GM20431 (cell line): ENCODE data around the gene ZNF277.

Experiments
- in situ Hi-C: fragments of 300-500 bp; cut with MseI, MboI; formaldehyde crosslinking; loops from one replicate; pipeline ENCODE4 v1.15.0; 2020; ENCODE audit warnings: low sequenced_read_pairs; ENCODE audit not compliant: unreplicated experiment

The ZNF277 gene

GRCh38 chr7:112334366-112334765 is 127.9 kb downstream of the ZNF277 start:
- in situ Hi-C loops: no loop called here

DNA sequence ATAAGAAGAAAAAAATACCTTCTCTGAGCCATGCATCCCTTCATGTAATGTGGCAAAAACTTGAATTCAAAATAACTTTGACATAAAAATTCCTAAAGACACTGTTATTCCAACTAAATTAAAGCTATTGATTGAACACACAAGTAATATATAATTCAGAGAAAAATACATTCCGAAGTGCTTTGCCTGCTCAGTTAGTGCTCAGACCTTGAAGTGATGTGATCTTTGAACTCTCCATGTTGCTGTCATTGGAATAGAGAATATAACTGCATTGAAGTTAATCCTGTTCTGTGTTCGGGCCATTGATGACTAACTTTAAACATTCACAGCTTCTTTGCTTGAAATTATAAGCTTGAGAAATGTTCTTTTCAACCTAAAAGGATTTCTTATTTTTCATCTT is 129.8 kb downstream of the ZNF277 start:
- in situ Hi-C loops: no loop called here

DNA sequence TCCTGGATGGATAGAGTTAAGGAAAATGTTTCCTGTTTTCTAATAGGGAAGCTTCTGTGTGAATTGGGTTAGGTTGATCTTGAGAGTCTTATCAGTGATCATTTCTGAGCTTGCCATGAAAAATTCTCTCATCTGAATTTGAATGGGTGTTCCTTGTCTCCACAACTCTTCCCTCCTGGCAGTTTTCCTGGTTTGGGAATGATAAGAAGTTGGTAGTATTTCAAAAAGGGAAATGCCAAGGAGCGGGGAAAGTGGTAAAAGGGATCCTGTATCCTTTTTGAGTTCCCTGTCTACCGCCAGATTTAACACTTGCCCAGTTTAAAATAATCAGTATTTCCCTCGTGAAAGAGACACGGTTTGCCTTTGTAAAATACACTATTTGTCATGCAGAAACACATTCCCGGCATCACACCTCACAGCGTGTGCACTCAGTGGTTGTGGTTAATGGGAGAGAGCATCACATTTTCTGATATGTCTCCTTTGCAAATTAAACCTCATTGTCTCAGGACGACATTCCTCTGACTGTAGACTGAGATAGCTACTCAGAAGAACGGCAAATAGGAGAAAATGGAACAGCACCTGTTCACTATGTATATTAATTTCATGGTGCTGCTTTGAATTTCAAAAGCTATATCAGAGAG is 130.6 kb downstream of the ZNF277 start:
- in situ Hi-C loops: no loop called here

GRCh38 chr7:112337892-112338291 is 131.4 kb downstream of the ZNF277 start:
- in situ Hi-C loops: no loop called here

DNA sequence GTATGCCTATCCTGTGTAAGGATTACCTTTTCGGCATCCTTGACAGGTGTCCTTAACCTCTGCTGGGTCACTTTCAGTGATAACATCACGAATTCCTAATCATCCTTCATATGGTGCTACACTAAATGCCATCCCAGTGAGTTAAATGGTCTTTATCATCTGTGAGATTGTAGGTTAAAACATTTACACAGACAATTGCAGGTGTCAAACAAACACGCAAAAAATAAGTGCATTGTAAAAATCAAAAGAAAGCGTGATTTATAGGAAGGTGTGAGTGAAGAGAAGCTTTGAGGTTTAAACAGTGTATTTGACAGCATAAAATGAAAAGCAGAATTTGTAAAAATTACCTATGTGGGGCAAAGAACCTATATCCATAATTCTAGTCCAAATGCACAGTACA is 132.3 kb downstream of the ZNF277 start:
- in situ Hi-C loops: no loop called here

DNA sequence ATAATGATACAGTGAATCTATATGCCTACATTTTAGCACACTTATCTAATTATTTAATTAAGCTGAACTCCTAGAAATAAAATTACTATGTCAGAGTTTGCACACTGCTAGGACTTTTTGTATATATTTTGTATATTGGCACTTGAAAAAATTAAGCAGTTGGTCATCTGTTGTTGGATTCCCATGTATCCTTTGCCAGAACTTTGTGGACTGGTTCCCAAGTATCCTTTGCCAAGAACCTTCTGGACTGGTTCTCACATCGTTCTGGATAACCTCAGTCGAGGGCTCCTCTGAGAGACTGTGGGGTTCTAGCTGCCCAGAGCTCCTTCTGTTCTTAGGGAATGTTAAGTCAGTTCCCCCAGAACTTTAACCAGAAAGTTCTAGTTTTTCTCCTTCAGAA is 135.0 kb downstream of the ZNF277 start:
- in situ Hi-C loops: no loop called here

- in situ Hi-C loops: no loop called here
These were observed 140.0 kb downstream of the ZNF277 start for GRCh38 chr7:112346381-112347060.

DNA sequence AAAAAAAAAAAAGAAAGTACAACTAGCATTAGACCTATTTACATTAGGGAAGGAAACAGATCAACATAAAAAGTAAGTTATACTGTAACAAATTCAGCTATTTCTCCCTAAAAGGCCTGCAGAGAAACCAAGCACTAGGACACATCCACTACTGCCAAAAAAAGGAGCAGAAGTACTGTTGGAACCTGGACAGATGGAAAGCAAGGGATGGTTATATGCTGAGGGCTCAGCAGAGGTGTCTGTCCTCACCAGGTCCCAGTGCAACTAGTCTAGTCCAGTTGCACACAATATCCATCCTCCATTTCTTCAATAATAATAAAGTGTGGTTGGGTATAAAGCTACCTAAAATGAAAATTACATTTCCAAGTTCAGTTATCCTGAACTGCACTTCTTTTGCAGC is 140.6 kb downstream of the ZNF277 start:
- in situ Hi-C loops: no loop called here

GRCh38 chr7:112350585-112350984 is 144.1 kb downstream of the ZNF277 start:
- in situ Hi-C loops: no loop called here

GRCh38 chr7:112356596-112356995 is 150.1 kb downstream of the ZNF277 start:
- in situ Hi-C loops: no loop called here

GRCh38 chr7:112357136-112357535 is 150.6 kb downstream of the ZNF277 start:
- in situ Hi-C loops: no loop called here

- in situ Hi-C loops: no loop called here
These were observed 152.0 kb downstream of the ZNF277 start for GRCh38 chr7:112358513-112358912.

GRCh38 chr7:112359086-112359485 is 152.6 kb downstream of the ZNF277 start:
- in situ Hi-C loops: no loop called here

GRCh38 chr7:112360681-112361080 is 154.2 kb downstream of the ZNF277 start:
- in situ Hi-C loops: no loop called here

DNA sequence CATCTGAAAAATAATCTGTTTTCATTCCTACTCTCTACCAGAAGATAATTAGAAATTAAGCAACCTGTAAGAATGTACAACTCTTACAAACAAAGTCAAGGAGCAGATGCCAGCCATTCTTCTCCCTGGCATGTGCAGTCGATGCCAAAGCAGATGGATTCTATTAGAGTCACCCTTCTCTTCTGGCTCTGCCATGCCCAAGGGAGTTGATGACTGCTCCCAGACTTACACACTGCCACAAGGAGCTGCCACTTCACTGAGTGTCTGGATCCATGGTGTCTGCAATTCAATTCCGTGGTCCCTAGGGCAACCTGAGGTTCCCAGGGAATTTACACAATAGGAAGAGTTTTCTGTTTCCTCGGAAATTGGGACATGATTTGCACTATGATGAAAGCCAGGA is 154.7 kb downstream of the ZNF277 start:
- in situ Hi-C loops: no loop called here

DNA sequence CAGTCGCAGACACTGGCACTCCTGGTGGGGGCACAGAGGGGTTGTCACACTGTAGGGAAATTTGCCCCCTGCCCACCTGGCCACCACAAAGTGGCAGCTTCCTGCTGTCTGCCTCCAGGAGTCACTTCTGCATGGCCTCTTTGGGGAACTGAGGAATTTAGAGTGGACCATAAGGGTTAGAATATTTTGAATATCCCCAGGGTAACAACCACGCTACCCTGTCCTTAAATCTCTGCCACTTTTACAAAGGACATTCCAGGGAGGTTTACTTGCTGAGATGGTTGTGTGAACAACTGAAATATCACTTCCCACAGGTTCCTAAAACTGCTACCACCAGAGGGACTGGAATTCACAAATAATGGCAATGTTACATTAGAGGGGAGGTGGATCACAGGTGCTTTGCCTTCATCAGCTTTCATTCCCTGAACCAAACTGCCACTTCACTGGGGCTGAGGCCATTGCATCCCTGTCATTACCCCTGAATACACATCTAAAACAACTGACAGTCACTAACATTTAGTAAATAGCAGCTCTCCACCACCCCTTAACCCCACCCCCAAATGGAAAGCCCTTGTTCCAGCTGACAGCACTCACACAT is 155.7 kb downstream of the ZNF277 start:
- in situ Hi-C loops: no loop called here

GRCh38 chr7:112362731-112363131 is 156.2 kb downstream of the ZNF277 start:
- in situ Hi-C loops: no loop called here

DNA sequence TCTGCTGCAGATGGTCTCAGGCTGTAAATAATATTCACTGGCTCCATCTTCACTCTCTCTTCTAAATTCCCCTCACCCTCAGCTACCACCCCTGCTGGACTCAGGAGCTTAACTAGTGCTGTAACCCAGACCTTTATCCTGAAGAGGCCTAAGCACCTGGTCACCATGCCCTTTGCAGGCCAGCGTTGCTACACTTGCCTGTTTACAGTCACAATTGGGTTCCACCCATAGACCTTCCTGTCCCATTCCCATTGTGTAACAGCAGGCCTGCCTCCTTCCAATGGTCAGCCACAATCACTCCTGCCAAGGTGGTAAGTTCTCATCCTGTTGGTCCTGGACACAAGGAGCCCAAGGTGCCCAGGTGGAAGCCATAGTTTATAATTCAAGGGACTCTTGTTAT is 157.9 kb downstream of the ZNF277 start:
- in situ Hi-C loops: no loop called here

- in situ Hi-C loops: no loop called here
These were observed 159.1 kb downstream of the ZNF277 start for GRCh38 chr7:112365551-112365950.

DNA sequence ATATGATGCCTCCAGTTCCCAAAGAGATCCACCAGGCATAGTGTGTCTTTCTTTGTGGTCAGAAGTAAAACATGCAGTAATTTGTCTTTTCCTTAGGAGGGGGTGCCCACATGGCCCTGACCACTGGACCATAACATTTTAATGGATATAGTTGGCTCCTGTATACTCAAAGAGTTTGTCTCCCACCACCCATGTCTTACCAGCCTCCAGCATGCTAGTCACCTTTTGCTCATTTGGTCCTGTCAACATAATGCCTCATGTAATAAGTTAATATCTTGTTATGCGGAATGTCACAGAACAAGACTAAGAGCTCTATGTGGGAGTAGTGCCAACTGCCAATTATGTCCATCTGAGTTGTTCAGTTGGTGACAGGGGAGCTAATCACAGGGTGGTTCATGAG is 160.4 kb downstream of the ZNF277 start:
- in situ Hi-C loops: no loop called here

GRCh38 chr7:112370436-112370835 is 163.9 kb downstream of the ZNF277 start:
- in situ Hi-C loops: no loop called here

DNA sequence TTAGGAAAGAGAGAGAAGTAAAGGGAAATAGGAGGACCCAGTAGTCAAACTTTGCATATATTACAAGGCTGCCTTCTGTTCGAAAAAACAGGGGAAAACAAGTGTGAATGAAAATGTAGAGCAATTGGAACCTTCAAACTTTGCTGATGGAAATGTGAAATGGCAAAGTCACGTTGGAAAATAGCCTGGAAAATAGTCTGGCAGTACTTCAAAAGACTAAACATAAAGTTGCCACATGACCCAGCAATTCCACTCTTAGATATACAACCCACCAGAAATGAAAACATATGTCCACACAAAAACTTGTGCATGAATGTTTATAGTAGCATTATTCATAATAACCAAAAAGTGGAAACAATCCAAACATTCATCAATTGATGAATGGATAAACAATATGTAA is 165.2 kb downstream of the ZNF277 start:
- in situ Hi-C loops: no loop called here
